ENCODE results near the gene BHLHE23. TPM values are rescaled to one million over a fixed set of nuclear protein-coding genes. Genes with fewer than 3 reads are reported as not detected.
"Not testable (repeated sequence)": the region's sequence is repeated elsewhere in the genome, so short reads cannot be mapped to it uniquely, and the experiment has no call there.

BHLHE23 gene
- total RNA-seq, 2 donors from 2014 or later = not detected

DNA sequence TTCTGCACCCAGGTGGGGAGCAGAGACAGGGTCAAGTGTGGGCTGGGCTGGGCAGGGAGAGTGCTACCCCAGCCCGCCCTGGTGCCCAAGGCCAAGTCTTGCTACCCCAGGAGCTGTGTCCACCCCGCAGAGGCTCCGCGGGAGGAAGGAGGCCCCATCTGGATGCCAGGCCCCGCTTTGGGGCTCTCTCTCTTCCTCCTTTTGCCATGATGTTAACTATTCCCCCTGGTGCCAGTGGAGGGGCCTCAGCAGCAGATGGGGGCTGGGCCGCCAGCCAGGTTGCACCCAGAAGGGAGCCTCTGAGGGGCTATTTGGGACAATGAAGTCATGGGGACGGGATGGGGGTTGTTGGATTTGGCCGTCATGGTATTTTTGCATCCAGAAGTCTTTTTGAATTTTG, 45.0 kb downstream of the BHLHE23 start:
- TF ChIP-seq, protein P1, sequence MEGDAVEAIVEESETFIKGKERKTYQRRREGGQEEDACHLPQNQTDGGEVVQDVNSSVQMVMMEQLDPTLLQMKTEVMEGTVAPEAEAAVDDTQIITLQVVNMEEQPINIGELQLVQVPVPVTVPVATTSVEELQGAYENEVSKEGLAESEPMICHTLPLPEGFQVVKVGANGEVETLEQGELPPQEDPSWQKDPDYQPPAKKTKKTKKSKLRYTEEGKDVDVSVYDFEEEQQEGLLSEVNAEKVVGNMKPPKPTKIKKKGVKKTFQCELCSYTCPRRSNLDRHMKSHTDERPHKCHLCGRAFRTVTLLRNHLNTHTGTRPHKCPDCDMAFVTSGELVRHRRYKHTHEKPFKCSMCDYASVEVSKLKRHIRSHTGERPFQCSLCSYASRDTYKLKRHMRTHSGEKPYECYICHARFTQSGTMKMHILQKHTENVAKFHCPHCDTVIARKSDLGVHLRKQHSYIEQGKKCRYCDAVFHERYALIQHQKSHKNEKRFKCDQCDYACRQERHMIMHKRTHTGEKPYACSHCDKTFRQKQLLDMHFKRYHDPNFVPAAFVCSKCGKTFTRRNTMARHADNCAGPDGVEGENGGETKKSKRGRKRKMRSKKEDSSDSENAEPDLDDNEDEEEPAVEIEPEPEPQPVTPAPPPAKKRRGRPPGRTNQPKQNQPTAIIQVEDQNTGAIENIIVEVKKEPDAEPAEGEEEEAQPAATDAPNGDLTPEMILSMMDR (IDR thresholded peaks at IDR 0.05) = no peak
- TF ChIP-seq POLR2A (IDR thresholded peaks at IDR 0.05) = no peak
- DNase-seq (no peak), ATAC-seq (no peak)
- no peaks in the 10 kb centered on the region for H3K9me3 ChIP-seq
- H3K4me3 ChIP-seq = no peak overlapping the region
- no peaks in the 10 kb centered on the region for H3K4me1 ChIP-seq
- H3K27ac ChIP-seq = no peak overlapping the region
- no peaks in the 10 kb centered on the region for H3K27me3 ChIP-seq
- intact Hi-C loops (cut with DNase I) = no loop called here
- 76 to 89% methylated on average over 7 to 8 of the region's 8 CpGs for WGBS, 2 donors
- no peaks in the 10 kb centered on the region for H3K36me3 ChIP-seq (replicated peaks in 1 of 2; ENCODE audit: insufficient read depth in 1 of 2, low read depth in 2 of 2)

DNA sequence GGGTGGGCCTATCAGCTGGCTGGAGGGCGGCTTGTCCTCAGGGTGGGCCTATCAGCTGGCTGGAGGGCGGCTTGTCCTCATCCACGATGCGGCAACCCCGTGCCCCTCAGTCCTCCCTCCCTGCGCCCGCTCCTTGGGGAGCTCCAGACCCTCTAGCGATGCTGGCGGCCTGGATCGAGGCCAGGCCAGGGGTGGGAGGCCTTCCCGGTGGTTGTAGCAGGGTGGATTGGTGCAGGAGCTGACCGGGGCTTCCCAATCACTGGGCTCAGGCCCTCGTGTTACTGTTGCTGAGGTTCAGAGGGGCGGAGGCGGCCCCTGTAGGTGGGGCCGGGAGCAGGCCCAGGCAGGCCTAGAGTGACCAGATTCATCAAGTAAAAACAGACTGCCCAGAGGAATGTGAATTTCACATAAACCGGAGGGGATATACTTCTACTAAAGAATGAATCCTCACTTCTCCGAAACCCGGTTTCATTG, 45.4 kb downstream of the BHLHE23 start:
- H3K4me3 ChIP-seq = no peak overlapping the region
- no peak for ATAC-seq
- WGBS, 2 donors = 81 to 88% methylated on average over 7 to 18 of the region's 19 CpGs
- H3K27ac ChIP-seq = no peak overlapping the region
- H3K27me3 ChIP-seq = no peaks in the 10 kb centered on the region
- H3K4me1 ChIP-seq = no peaks in the 10 kb centered on the region
- DNase-seq = no peak
- intact Hi-C loops (cut with DNase I) = no loop called here
- TF ChIP-seq, protein P1 (IDR thresholded peaks at IDR 0.05) = no peak
- TF ChIP-seq POLR2A (IDR thresholded peaks at IDR 0.05) = no peak
- H3K9me3 ChIP-seq = no peaks in the 10 kb centered on the region
- H3K36me3 ChIP-seq (replicated peaks in 1 of 2; ENCODE audit: insufficient read depth in 1 of 2, low read depth in 2 of 2) = no peaks in the 10 kb centered on the region

DNA sequence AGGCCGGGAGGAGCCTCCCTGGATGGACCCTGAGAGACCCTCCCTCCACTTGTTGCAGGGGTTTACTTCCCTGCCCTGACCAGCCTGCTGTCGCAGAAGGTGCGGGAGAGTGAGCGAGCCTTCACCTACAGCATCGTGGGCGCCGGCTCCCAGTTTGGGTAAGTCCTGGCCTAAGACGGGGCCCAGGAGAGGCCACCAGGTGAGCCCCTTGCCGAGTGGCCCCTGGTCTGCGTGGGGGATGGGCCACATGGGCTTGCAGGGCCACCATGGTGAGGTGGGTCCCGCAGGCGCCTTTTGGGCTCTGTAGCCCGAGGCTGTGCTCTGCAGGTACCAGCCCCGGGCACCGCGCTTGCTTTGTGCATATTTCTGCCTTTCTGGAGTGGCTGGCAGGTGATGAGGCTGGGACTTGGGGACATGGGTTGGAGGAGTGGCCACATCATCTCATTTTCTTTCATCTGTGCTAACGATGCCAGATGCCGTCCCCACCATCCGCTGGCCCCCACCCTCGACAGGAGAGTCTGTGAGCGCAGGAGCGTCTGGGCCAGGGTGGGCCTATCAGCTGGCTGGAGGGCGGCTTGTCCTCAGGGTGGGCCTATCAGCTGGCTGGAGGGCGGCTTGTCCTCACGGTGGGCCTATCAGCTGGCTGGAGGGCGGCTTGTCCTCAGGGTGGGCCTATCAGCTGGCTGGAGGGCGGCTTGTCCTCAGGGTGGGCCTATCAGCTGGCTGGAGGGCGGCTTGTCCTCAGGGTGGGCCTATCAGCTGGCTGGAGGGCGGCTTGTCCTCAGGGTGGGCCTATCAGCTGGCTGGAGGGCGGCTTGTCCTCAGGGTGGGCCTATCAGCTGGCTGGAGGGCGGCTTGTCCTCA, 46.1 kb downstream of the BHLHE23 start:
- DNase-seq; H3K9me3 ChIP-seq; intact Hi-C loops (cut with DNase I); H3K36me3 ChIP-seq (replicated peaks in 1 of 2; ENCODE audit: insufficient read depth in 1 of 2, low read depth in 2 of 2); H3K4me1 ChIP-seq; ATAC-seq; H3K27me3 ChIP-seq; H3K27ac ChIP-seq; H3K4me3 ChIP-seq: not testable (repeated sequence)
- WGBS, 2 donors = 84 to 94% methylated on average over 15 to 23 of the region's 31 CpGs

DNA sequence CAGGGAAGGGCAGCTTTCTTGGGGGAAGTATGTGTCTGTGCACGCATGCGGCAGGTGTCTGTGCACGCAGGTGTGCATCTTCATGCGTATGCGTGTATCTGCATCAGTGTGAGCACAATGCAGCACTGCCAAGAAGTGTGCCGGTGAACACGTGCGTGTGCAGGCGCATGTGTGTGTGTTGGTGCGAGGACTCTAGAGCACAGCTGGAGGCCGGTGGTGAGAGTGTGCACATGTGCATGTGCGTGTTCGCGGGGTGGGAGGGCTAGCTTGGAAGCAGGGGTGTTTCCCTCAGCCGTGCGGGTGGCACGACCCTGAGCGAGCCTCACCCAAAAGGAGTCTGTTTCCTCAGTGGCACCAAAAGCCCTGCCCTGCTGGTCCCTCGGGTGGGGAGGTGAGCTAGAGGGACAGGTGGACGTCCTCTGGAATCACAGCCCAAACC, 46.7 kb downstream of the BHLHE23 start:
- Histone ChIP-seq H3K4me1 (peaks cover 11% of the 10 kb centered on the region), H3K27ac (no peak overlapping the region), H3K27me3 (no peaks in the 10 kb centered on the region), H3K36me3 (replicated peaks in 1 of 2; ENCODE audit: insufficient read depth in 1 of 2, low read depth in 2 of 2) (no peaks in the 10 kb centered on the region), H3K9me3 (no peaks in the 10 kb centered on the region), H3K4me3 (no peak overlapping the region)
- DNase-seq = no peak
- WGBS, 2 donors = 80 to 85% methylated on average over 12 to 20 of the region's 20 CpGs
- TF ChIP-seq POLR2A (IDR thresholded peaks at IDR 0.05) = no peak
- TF ChIP-seq, protein P1 (IDR thresholded peaks at IDR 0.05) = no peak
- intact Hi-C loops (cut with DNase I) = no loop called here
- ATAC-seq = no peak

DNA sequence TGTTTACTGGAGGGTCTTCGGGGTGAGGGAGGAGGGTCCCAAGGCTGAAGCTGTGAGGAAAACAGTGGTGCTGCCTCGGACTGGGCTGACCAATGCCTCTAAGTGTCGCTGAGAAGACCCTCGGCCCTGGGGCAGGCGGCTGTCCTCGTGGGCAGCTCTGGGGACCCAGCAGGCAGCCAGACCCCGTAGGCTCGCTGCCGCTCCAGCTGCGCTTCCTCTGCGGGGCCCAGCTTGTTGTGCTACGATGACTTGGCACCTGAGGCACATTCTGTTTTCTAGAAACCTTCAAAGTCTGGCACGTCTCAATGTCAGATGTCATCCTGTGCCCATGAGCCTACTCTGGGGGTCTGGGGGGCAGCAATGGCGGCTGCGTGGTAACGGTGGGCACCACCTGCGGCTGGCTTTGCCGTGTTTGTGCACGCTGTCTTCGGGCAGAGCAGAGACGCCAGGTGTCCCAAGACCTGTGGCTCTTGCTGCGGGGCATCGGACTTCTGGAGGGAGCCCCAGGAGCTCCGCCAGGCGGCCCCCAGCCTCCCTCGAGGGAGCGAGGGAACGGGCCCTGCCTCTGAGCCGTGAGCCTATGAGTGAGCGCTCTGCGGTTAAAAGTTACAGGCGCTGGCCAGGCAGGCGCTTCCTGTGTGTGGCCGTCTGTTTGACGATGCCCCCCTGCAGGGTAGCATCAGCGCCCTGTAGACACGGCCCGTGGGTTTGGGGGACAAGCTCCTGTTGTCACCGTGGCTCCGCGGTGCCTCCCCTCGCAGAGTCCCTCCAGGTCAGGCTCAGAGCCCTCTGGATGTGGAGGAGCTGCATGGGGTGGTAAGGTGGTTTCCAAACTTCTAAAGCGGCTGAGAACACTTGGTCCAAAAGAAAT, 47.4 kb downstream of the BHLHE23 start:
- Histone ChIP-seq H3K9me3 (no peaks in the 10 kb centered on the region), H3K27ac (no peak overlapping the region), H3K4me1 (peaks cover 11% of the 10 kb centered on the region), H3K36me3 (replicated peaks in 1 of 2; ENCODE audit: insufficient read depth in 1 of 2, low read depth in 2 of 2) (no peaks in the 10 kb centered on the region), H3K27me3 (no peaks in the 10 kb centered on the region), H3K4me3 (no peak overlapping the region)
- intact Hi-C loops (cut with DNase I) = no loop called here
- ATAC-seq (no peak), DNase-seq (no peak)
- 61 to 86% methylated on average over 10 to 42 of the region's 43 CpGs for WGBS, 2 donors
- TF ChIP-seq, protein P1 (IDR thresholded peaks at IDR 0.05) = no peak
- no peak for TF ChIP-seq POLR2A (IDR thresholded peaks at IDR 0.05)

Measured in body of pancreas (tissue), 4 donors.